H1 (cell line): ENCODE measurements around the gene SNAPC3. TPM values are rescaled to one million over a fixed set of nuclear protein-coding genes. Genes with fewer than 3 reads are reported as not detected.
A peak's percentile ranks its signal among the peaks of the same experiment; 100 is the strongest.

Source experiments
- CTCF ChIA-PET: fragments of 300-600 bp; sonication (Branson Sonifier 250); formaldehyde crosslinking; loops from one replicate; lab custom pipeline; 2021; ENCODE audit not compliant: partially characterized antibody; lab: Charles Lee
- POLR2A ChIA-PET: fragments of 300-600 bp; sonication (Branson Sonifier 250); formaldehyde crosslinking; loops from one replicate; lab custom pipeline; 2021; ENCODE audit warnings: inconsistent platforms; ENCODE audit not compliant: partially characterized antibody; lab: Charles Lee
- DNase-seq, 2 experiments: peaks; one replicate each; pipeline versions ENCODE4 v3.0.0 to v3.0.0-alpha.2; 2010 to 2022; ENCODE audit warnings: low spot score in 2 of 2, low read depth in 1 of 2, mixed read lengths in 1 of 2
- FAIRE-seq: peaks from 2 replicates; lab custom pipeline; 2011; peaks lifted over from hg19 to GRCh38; lab: Jason Lieb, UNC
- H2AFZ ChIP-seq: 2 replicates; pipeline ENCODE4 v1.8.1; 2012; ENCODE audit warnings: low read length, inconsistent platforms
- H2AK5ac ChIP-seq: 2 replicates; pipeline ENCODE4 v1.6.1; 2013; ENCODE audit warnings: low read depth, low read length
- H2BK120ac ChIP-seq: replicated peaks from 2 replicates; pipeline ENCODE3; 2013; ENCODE audit warnings: low read depth, low read length, inconsistent platforms
- H2BK12ac ChIP-seq: 2 replicates; pipeline ENCODE4 v1.6.1; 2013; ENCODE audit warnings: low read depth, low read length
- H2BK15ac ChIP-seq: 2 replicates; pipeline ENCODE4 v1.6.1; 2013; ENCODE audit warnings: low read length
- H2BK20ac ChIP-seq: 2 replicates; pipeline ENCODE4 v1.6.1; 2013; ENCODE audit warnings: low read length
- H2BK5ac ChIP-seq: 2 replicates; pipeline ENCODE4 v1.6.1; 2013; ENCODE audit warnings: low read depth, low read length
- H3K14ac ChIP-seq: 2 replicates; pipeline ENCODE4 v1.6.1; 2013; ENCODE audit warnings: inconsistent platforms; ENCODE audit not compliant: insufficient read length
- H3K18ac ChIP-seq: 2 replicates; pipeline ENCODE4 v1.6.1; 2013; ENCODE audit warnings: low read length; ENCODE audit errors: extremely low read depth
- H3K23ac ChIP-seq: 2 replicates; pipeline ENCODE4 v1.6.1; 2013; ENCODE audit warnings: inconsistent platforms; ENCODE audit not compliant: insufficient read length
- H3K23me2 ChIP-seq: 2 replicates; pipeline ENCODE4 v1.6.1; 2013; ENCODE audit warnings: low read depth, low read length
- H3K27ac ChIP-seq: 2 replicates; pipeline ENCODE4 v1.6.1; 2011; ENCODE audit warnings: low read depth, low read length, inconsistent platforms
- H3K27me3 ChIP-seq, 4 experiments: replicated peaks in 1 of 4; 1 replicate in 1 of 4; 2 replicates in 3 of 4; pipeline versions ENCODE4 v1.6.1 to v1.8.1; 2011 to 2013; ENCODE audit warnings: low read length in 3 of 4, mild to moderate bottlenecking in 3 of 4, inconsistent platforms in 2 of 4, mixed read lengths in 2 of 4, moderate library complexity in 1 of 4; ENCODE audit not compliant: control insufficient read depth in 3 of 4, insufficient read depth in 3 of 4; ENCODE audit errors: extremely low read depth in 1 of 4
- H3K36me3 ChIP-seq, 4 experiments: 2 replicates each; pipeline versions ENCODE4 v1.6.1 to v1.8.1; 2011 to 2013; ENCODE audit warnings: mild to moderate bottlenecking in 4 of 4, low read length in 3 of 4, moderate library complexity in 2 of 4, control low read depth in 1 of 4, inconsistent platforms in 1 of 4; ENCODE audit not compliant: insufficient read depth in 4 of 4, control insufficient read depth in 2 of 4
- H3K4ac ChIP-seq: replicated peaks from 2 replicates; pipeline ENCODE3; 2013; ENCODE audit warnings: low read length, low read depth, mixed read lengths, inconsistent platforms; ENCODE audit not compliant: insufficient read length
- H3K4me1 ChIP-seq, 4 experiments: replicated peaks in 1 of 4; 1 replicate in 1 of 4; 2 replicates in 3 of 4; pipeline versions ENCODE4 v1.6.1 to v1.8.1; 2011 to 2013; ENCODE audit warnings: low read length in 3 of 4, inconsistent platforms in 2 of 4, mixed read lengths in 1 of 4; ENCODE audit not compliant: insufficient read depth in 4 of 4, control insufficient read depth in 3 of 4
- H3K4me2 ChIP-seq, 2 experiments: 2 replicates each; pipeline versions ENCODE4 v1.6.1 to v1.8.1; 2011 to 2013; ENCODE audit warnings: low read depth in 2 of 2, low read length in 2 of 2, control low read depth in 1 of 2, inconsistent platforms in 1 of 2, mild to moderate bottlenecking in 1 of 2; ENCODE audit not compliant: insufficient read depth in 1 of 2
- H3K4me3 ChIP-seq, 4 experiments: fragments of 200-600, 300-600 bp in 1 of 4; sonication (generic), shearing (Covaris generic), sonication (Bioruptor Twin) in 1 of 4; 2 replicates each; pipeline versions ENCODE4 v1.5.1 to v1.8.1; 2011 to 2016; ENCODE audit warnings: low read length in 4 of 4, low read depth in 3 of 4, control low read depth in 2 of 4, inconsistent platforms in 2 of 4, mild to moderate bottlenecking in 2 of 4, mixed read lengths in 1 of 4, moderate library complexity in 1 of 4; ENCODE audit not compliant: insufficient read depth in 2 of 4; ENCODE audit errors: extremely low read depth in 1 of 4
- H3K56ac ChIP-seq: replicated peaks from 2 replicates; pipeline ENCODE3; 2013; ENCODE audit warnings: low read depth, mild to moderate bottlenecking, mixed read lengths, low read length, inconsistent platforms; ENCODE audit not compliant: insufficient read length
- H3K79me1 ChIP-seq: 2 replicates; pipeline ENCODE4 v1.6.1; 2013; ENCODE audit warnings: low read depth, low read length, control low read depth
- H3K79me2 ChIP-seq, 2 experiments: 2 replicates each; pipeline versions ENCODE4 v1.6.1 to v1.8.1; 2012 to 2013; ENCODE audit warnings: low read length in 2 of 2, mild to moderate bottlenecking in 2 of 2, inconsistent platforms in 1 of 2; ENCODE audit not compliant: insufficient read depth in 2 of 2, control insufficient read depth in 1 of 2
- H3K9ac ChIP-seq, 4 experiments: replicated peaks in 1 of 4; 1 replicate in 1 of 4; 2 replicates in 3 of 4; pipeline versions ENCODE4 v1.6.1 to v1.8.1; 2011 to 2013; ENCODE audit warnings: low read depth in 3 of 4, low read length in 3 of 4, control low read depth in 2 of 4, mild to moderate bottlenecking in 2 of 4, moderate library complexity in 2 of 4, inconsistent platforms in 1 of 4; ENCODE audit errors: extremely low read depth in 1 of 4
- H3K9me3 ChIP-seq, 2 experiments: 2 replicates each; pipeline versions ENCODE4 v1.6.1 to v1.8.1; 2012 to 2013; ENCODE audit warnings: mild to moderate bottlenecking in 2 of 2, moderate library complexity in 2 of 2, control low read depth in 1 of 2, inconsistent platforms in 1 of 2, low read depth in 1 of 2, low read length in 1 of 2, mixed read lengths in 1 of 2; ENCODE audit not compliant: insufficient read depth in 2 of 2
- H4K20me1 ChIP-seq, 2 experiments: replicated peaks in 1 of 2; 2 replicates each; pipeline versions ENCODE3 to v1.8.1; 2011 to 2013; ENCODE audit warnings: inconsistent platforms in 2 of 2, low read length in 2 of 2, mild to moderate bottlenecking in 1 of 2; ENCODE audit not compliant: insufficient read depth in 2 of 2, control insufficient read depth in 1 of 2
- H4K5ac ChIP-seq: 2 replicates; pipeline ENCODE4 v1.6.1; 2013; ENCODE audit warnings: low read length, low read depth, mixed read lengths, inconsistent platforms; ENCODE audit not compliant: insufficient read length
- H4K8ac ChIP-seq: 2 replicates; pipeline ENCODE4 v1.8.0; 2013; ENCODE audit warnings: mild to moderate bottlenecking, moderate library complexity, low read length, inconsistent platforms; ENCODE audit not compliant: insufficient read depth; ENCODE audit errors: extremely low read depth
- H4K91ac ChIP-seq: replicated peaks from 2 replicates; pipeline ENCODE3; 2013; ENCODE audit warnings: low read length, mixed read lengths, inconsistent platforms; ENCODE audit not compliant: insufficient read length
- POLR2A ChIP-seq, 2 experiments: IDR thresholded peaks; 1 replicate in 1 of 2; 2 replicates in 1 of 2; pipeline ENCODE4 v1.6.1; 2011; ENCODE audit warnings: low read depth in 2 of 2, low read length in 2 of 2, mild to moderate bottlenecking in 2 of 2; ENCODE audit errors: control extremely low read depth in 1 of 2
- YY1 ChIP-seq: IDR thresholded peaks from 2 replicates; pipeline ENCODE4 v1.6.1; 2011; ENCODE audit warnings: low read depth, mild to moderate bottlenecking, low read length
- WGBS, 2 experiments: shearing (Covaris generic) in 1 of 2; methylation state at CpG; one replicate each; pipeline versions ENCODE4 v1.1.6 to v1.1.7; 2013 to 2015; ENCODE audit warnings: low lambda C conversion rate in 2 of 2, mixed read lengths in 2 of 2, inconsistent platforms in 1 of 2, low coverage in 1 of 2, missing lambda C conversion rate in 1 of 2; ENCODE audit not compliant: insufficient replicate concordance in 2 of 2, insufficient coverage in 1 of 2, insufficient read length in 1 of 2; ENCODE audit errors: extremely low coverage in 1 of 2, missing lambda C conversion rate in 1 of 2; 5-methylcytosine and 5-hydroxymethylcytosine counted together
- polyA plus RNA-seq, 7 experiments: library from polyadenylated mRNA; depleted of rRNA in 3 of 7; stranded (reverse) in 5 of 7; unstranded in 2 of 7; fragments of >200 nt in 5 of 7; fragments of 200-250 nt in 2 of 7; gene quantifications; 1 replicate in 5 of 7; 2 replicates in 1 of 7; 4 replicates in 1 of 7; pipeline versions ENCODE4 v1.2.1 to v1.2.3, GENCODE V29; 2011 to 2013; ENCODE audit warnings: missing spikeins in 2 of 7, mixed read lengths in 2 of 7
- total RNA-seq: library from RNA; stranded (reverse); fragmentation: NEBNext Ultra II Directional; extraction: Animal tissue kit (Norgen Biotek cat#: 25700); gene quantifications from 2 replicates; pipeline ENCODE4 v1.2.1, GENCODE V29; 2021

Gene SNAPC3
- total and polyA plus RNA-seq, 2 of the 8 experiments (the other 6 are each of a cell fraction or from before 2014, with no cell fraction given): 11.9 to 25.8 TPM

GRCh38 chr9:15475923-15476536, 53.4 kb downstream of the SNAPC3 start:
- no peak overlapping the region for H3K27ac ChIP-seq
- CTCF ChIA-PET: interaction anchor here (0.6 to 1.7 kb wide), 5 partner anchors 8 to 119 kb away, joined by 3 to 7 read pairs (median 4); no protein-coding TSS in a partner anchor
- no peaks in the 10 kb centered on the region for H3K4me1 ChIP-seq
- H2AFZ ChIP-seq: no peak overlapping the region
- no peak overlapping the region for H3K9ac ChIP-seq
- H3K14ac ChIP-seq: no peak overlapping the region
- no peak overlapping the region for H3K4me3 ChIP-seq
- no peaks in the 10 kb centered on the region for H3K79me1 ChIP-seq
- no peaks in the 10 kb centered on the region for H3K23me2 ChIP-seq
- peaks cover 0 to 41% of the 10 kb centered on the region in 2 experiments; a peak in 2 of 4 replicates for H3K79me2 ChIP-seq
- H3K4ac ChIP-seq: no peak overlapping the region
- no peak overlapping the region for H4K5ac ChIP-seq
- peaks cover 8 to 95% (median 60%) of the 10 kb centered on the region in 4 experiments for H3K36me3 ChIP-seq
- H2BK120ac ChIP-seq: no peak overlapping the region
- no peaks in the 10 kb centered on the region for H3K9me3 ChIP-seq
- peaks cover 0 to 3% of the 10 kb centered on the region in 2 experiments for H4K20me1 ChIP-seq
- H3K18ac ChIP-seq: no peak overlapping the region
- DNase-seq: no peak
- H4K8ac ChIP-seq: no peak overlapping the region
- FAIRE-seq: no peak
- H2BK20ac ChIP-seq: no peak overlapping the region
- H3K23ac ChIP-seq: no peak overlapping the region
- TF ChIP-seq YY1 (no peak), POLR2A (IDR thresholded peaks at IDR 0.05; ENCODE audit: control extremely low read depth in 1 of 2, low read depth in 2 of 2, low read length in 2 of 2) (peak in 1 of 2 experiments; percentile 29; a peak in 1 of 3 replicates)
- TF ChIP-seq, all 59 proteins: peak for 1
- Histone ChIP-seq H3K4me2 (no peak overlapping the region), H4K91ac (no peak overlapping the region), H3K56ac (no peak overlapping the region), H3K27me3 (no peaks in the 10 kb centered on the region), H2BK5ac (no peak overlapping the region), H2AK5ac (no peak overlapping the region), H2BK12ac (no peak overlapping the region), H2BK15ac (no peak overlapping the region)
- 88% methylated on average over 8 of the region's 8 CpGs; no CpG with 5 or more reads in 1 of the 2 experiments for WGBS, 2 experiments
- POLR2A ChIA-PET: interaction anchor here (0.9 to 4.1 kb wide), 7 partner anchors 15 to 169 kb away, joined by 3 to 19 read pairs (median 3); partner anchors contain the start of genes PSIP1 and TTC39B
